ENCODE results near the gene SPSB2.
A peak's percentile ranks its signal among the peaks of the same experiment; 100 is the strongest.
"Not testable (repeated sequence)": the region's sequence is repeated elsewhere in the genome, so short reads cannot be mapped to it uniquely, and the experiment has no call there.

The SPSB2 gene

DNA sequence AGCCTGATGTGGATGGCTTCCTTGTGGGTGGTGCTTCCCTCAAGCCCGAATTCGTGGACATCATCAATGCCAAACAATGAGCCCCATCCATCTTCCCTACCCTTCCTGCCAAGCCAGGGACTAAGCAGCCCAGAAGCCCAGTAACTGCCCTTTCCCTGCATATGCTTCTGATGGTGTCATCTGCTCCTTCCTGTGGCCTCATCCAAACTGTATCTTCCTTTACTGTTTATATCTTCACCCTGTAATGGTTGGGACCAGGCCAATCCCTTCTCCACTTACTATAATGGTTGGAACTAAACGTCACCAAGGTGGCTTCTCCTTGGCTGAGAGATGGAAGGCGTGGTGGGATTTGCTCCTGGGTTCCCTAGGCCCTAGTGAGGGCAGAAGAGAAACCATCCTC lies 2.8 kb downstream of the SPSB2 start:
- DNase-seq (ENCODE audit: low read depth in 2 of 2) = not testable (repeated sequence)

DNA sequence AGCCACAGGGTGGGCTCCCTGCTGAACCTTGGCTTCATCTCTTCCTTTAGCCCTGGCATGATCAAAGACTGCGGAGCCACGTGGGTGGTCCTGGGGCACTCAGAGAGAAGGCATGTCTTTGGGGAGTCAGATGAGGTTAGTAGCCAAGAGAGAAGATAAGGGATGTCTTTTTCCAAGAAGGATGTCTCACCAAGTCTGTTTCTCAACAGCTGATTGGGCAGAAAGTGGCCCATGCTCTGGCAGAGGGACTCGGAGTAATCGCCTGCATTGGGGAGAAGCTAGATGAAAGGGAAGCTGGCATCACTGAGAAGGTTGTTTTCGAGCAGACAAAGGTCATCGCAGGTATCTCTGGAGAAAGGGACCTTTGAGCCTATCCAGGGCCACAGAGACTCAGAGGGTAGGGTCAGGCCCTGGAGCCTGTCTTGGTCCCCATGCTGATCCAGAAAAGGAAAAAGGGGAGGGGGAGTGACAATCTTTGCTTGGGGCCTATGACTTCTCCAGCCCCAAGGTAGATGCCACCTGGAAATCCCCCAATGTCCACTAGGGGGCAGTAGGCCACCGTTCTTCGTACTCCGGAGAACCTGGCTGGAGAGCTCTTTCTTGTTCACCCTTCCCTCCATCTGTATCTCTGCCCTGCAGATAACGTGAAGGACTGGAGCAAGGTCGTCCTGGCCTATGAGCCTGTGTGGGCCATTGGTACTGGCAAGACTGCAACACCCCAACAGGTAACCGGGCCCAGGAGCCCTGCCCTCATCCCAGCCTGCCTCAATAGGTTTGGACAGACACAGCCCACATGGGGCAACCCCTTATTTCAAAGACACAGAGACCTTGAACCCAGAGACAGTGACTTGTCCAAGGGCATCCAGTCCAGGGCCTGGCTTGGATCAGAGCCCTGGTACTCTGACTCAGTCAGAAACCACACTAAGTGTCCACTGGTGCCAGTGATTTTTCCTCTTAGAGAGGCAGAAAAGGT lies 3.8 kb downstream of the SPSB2 start:
- peak; percentile 69 to 86 for DNase-seq (ENCODE audit: low read depth in 2 of 2)

DNA sequence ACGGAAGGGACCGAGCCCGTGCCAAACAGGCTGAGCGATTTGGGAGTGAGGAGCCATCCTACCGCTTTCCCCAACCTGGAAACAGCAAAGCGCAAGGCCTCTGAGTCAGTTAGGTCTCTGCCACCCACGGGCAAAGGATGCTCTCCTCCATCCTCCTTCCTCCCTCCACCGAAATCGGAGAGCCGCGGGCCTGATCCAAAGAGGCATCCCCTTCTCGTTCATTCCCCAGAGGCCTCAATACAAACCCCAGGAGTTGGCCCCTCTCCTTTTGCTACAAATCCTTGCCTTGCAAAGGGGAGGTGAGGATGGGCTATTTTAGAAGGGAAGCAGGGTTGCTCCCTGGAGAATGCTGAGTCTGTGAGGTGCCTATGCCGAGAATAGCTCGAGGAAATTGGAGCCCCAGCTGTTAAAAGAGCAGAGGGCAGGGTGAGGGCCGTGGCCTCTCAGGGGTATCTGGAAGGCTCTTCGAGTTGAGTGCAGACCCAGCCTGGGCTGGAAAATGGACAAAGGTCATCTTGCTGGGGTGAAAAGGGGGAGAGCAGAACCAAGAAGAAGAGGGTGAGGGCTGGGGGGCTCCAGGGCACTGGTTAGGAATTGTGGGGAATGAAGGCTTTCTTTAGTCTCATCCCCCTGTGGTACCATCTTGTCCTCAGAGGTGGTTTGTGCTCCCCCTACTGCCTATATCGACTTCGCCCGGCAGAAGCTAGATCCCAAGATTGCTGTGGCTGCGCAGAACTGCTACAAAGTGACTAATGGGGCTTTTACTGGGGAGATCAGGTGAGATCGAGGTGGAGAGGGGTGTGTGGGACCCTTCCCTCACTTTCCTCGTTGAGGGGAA lies 4.7 kb downstream of the SPSB2 start:
- DNase-seq (ENCODE audit: low read depth in 2 of 2) = peak in 1 of 2 donors; percentile 33

DNA sequence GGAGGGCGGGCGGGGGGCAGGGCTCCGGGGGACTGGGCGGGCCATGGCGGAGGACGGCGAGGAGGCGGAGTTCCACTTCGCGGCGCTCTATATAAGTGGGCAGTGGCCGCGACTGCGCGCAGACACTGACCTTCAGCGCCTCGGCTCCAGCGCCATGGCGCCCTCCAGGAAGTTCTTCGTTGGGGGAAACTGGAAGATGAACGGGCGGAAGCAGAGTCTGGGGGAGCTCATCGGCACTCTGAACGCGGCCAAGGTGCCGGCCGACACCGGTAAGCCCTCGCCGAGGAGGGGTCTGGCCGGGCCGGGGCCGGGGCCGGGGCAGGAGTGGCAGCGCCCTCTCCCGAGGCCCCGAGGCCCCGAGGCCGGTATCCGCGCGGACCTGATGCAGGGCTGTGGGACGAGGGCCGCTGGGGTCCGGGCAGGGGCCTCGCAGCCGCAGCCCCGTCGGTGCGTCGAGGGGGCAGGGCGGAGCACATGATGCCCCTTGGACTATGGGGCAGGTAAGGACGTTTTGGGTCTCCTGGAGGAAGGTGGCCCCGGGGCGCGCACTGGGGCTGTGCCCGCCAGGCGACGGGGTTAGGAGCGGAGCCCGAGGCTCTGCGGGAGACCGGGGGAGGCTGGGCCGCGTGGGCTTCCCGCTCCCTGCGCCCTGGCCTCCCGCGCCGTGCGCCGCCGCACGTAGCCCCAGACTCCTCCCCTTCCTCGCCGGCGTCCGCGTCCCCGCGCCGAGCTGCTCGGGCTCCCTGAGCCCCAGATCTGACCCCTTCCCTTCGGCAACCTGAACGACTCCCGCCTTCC lies 5.5 kb downstream of the SPSB2 start, which contains the start of gene TPI1:
TPI1 (plus strand) TSS at position 119 of the 798 bp plus-strand sequence; CDS start at position 155, 36 bp downstream.
- peak; percentile 73 to 82 for DNase-seq (ENCODE audit: low read depth in 2 of 2)

DNA sequence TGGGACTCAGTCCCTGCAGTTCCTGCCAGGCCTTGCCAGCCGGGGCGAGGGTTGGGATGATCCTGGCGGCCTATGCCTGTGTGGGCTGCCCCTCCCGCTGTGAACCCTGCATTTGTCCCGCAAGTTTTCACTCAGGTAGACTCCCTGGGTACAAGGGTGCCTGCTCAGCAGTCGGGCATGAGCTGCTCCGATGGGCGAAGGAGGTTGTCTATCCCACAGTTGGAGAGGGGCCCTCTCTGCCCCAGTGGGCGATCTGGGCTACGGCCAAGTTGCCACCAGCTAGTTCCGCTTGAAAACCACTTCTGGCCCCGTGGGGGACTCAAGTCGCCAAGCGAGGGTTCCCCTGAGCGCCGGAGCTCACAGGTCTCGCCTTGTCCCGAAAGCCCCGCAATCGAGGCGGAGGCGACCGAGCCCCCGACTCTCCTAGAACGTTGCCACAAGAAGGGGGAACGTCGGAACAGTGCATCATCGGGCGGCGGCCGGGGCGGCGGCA lies 6.1 kb downstream of the SPSB2 start:
- no peak for DNase-seq (ENCODE audit: low read depth in 2 of 2)

DNA sequence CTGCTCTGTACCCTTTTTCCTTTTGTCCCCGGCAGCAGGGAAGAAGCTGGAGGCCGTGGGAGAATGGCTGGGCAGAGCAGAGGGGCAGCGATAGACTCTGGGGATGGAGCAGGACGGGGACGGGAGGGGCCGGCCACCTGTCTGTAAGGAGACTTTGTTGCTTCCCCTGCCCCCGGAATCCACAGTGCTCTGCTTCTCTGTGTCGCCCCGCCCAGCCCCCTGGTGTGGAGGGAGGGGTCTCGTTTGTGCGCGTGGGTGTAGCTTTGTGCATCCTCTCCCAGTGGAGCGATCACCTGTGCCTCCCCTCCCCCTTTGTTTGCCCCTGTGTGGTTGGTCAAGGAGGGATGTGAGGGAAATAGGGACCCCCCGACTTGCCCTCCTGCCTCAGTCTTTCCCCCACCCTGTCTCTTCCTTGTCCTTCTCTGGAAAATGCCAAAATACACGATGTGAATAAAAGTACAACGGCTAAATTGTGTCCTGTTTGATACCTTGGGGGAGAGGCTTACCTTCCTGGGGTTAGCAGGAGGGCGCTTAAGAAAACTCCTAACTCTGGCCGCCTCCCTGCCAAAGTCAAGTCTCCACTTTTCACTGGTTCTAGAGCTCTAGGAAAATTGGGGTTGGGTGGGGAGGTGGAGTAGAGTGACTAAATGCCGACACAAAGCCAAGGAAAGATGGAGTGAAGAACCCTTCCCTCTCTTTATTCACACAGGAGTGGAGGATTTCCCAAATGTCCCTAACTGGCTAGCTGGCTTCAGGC lies 6.8 kb downstream of the SPSB2 start:
- no peak for DNase-seq (ENCODE audit: low read depth in 2 of 2)

DNA sequence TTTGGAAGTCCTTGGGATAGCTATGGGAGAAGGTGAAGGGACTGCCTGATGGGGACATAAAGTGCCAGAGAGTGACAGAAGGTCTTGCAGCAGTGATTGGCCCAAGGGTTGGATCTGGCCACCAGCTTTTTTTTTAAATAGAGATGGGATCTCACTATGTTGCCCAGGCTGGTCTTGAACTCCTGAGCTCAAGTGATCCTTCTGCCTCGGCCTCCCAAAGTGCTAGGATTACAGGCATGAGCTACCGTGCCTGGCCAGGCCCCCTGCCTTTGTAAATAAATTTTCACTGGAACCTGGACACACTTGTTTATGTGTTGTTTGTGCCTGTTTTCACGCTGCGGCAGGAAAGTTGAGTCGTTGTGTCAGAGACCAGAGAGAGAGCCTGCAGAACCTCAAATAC lies 7.8 kb downstream of the SPSB2 start:
- not testable (repeated sequence) for DNase-seq (ENCODE audit: low read depth in 2 of 2)

DNA sequence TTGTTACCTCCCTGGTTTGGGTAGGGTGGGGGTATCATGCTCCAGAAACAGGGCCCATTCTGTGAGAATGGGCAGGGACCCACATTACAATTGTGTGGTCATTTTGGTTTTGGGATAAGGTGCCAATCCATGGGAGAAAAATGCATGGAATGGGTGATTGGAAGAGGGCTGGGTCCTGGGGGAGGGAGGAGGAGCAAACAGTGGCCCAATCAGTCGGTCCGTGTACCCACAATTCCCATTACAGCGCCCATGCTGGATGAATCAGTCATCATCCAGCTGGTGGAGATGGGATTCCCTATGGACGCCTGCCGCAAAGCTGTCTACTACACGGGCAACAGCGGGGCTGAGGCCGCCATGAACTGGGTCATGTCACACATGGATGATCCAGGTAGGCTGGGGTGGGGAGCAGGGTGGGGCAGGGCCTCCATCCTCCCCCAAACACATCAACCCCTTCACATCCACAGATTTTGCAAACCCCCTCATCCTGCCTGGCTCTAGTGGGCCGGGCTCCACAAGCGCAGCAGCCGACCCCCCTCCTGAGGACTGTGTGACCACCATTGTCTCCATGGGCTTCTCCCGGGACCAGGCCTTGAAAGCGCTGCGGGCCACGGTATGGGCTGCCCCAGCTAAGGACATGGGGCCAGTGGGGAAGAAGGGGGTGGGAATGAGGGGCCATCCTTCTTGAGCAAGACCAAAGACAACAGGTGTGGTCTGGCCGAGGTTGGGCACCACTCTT lies 9.3 kb downstream of the SPSB2 start:
- no peak for DNase-seq (ENCODE audit: low read depth in 2 of 2)

DNA sequence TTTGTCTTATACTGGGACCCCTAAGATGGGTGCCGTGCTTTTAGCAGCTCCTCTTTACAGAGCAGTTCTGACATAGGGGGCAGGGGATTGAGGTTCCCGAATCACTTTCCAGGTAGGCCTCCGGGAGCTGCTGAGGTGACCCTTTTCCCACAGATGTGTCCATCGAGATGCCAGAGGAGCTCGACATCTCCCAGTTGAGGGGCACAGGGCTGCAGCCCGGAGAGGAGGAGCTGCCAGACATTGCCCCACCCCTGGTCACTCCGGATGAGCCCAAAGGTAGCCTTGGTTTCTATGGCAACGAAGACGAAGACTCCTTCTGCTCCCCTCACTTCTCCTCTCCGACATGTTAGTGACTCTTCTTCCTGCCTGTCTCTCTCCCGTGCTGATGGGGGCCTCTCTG lies 10.1 kb downstream of the SPSB2 start:
- no peak for DNase-seq (ENCODE audit: low read depth in 2 of 2)

DNA sequence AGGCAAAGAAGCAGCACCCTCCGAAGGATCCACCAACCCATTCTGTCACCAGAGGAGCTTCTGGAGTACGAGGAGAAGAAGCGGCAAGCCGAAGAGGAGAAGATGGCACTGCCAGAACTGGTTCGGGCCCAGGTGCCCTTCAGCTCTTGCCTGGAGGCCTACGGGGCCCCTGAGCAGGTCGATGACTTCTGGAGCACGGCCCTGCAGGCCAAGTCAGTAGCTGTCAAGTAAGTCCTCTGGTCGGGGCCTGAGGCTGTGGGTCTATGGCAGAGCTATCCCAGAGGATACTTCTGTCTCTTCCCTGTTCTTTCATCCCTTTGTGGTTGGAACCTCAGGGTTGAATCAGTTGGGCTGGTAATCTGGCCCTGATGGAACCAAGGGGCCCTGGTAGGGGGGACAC lies 11.7 kb downstream of the SPSB2 start:
- no peak for DNase-seq (ENCODE audit: low read depth in 2 of 2)

DNA sequence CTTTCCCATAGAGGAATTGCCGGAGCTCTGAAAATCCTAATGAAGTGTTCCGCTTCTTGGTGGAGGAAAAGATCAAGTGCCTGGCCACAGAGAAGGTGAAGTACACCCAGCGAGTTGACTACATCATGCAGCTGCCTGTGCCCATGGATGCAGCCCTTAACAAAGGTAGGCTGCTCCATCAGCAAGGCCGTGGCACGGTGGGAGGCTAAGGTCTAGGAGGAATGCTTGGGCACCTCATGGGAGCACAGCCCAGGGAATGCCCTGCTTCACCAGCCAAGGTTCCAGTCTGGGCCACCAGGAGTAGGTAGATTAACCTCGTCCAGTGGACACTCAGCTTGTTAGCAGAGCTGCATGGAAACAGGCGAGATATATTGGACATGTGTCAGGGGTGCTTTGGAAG lies 12.2 kb downstream of the SPSB2 start:
- no peak for DNase-seq (ENCODE audit: low read depth in 2 of 2)

DNA sequence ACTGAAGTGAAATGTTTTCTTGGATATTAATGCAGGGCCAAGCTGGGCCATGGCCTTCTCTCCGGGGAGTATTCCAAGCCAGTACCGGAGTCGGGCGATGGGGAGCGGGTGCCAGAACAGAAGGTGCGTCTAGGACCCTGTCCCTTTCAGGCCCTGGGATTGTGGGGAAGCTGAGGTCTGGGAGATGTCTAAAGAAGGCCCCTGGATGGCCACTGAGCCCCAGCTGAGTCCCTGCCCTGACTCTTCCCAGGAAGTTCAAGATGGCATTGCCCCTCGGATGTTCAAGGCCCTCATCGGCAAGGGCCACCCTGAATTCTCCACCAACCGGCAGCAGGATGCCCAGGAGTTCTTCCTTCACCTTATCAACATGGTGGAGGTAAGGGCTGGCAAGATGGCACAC lies 13.0 kb downstream of the SPSB2 start:
- no peak for DNase-seq (ENCODE audit: low read depth in 2 of 2)

DNA sequence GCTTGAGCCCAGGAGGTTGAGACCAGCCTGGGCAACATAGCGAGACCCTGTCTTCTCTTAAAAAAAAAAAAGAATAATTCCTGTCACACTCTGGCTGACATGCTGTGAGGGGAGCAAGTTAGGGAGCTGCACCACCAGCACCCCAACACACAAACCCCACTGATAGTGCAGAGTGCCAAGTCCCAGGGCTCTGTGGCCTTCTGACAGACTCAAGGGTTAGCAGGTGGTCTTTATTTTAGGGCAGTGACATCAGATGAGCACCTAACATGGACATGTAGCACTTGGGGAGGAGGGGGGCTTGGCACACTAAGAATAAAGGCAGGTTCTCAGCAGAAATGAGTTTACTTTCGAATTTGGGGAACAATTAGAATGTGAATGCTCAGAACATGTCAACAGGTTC lies 14.3 kb downstream of the SPSB2 start:
- DNase-seq (ENCODE audit: low read depth in 2 of 2) = no peak

DNA sequence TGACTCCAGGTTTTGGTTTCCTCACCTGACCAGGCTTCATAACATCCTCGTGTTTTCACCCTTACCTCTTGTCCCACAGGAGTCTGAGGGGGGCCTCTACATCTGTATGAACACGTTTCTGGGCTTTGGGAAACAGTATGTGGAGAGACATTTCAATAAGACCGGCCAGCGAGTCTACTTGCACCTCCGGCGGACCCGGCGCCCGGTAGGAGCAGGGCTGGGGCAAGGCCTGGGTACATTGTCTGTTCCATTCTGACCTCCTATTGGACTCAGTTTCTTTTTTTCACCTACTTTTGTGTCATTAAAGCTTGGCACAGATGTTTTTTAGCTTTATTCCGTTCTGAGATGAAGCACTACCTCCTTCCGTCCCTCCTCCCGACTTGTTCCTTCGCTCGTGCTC lies 17.8 kb downstream of the SPSB2 start:
- DNase-seq (ENCODE audit: low read depth in 2 of 2) = no peak

DNA sequence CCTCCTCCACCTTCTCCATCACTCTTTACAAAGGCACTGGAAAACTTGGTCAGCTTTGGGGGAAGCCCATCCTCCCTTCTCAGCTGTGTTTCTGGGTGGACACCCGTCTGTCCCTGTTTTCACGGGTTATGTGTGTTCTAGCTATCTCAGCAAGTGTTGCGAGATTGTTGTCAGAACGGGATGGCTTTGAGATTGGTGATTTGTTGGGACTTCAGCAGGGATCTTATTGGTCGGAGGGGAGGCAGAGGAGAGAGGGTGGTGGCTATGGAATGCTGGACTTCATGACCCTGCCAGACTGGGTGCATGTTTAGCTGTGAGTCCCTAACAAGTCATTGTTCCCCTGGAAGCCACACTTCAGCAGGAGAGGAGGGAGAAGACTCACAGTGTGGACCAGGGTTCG lies 19.1 kb downstream of the SPSB2 start:
- DNase-seq (ENCODE audit: low read depth in 2 of 2) = no peak

DNA sequence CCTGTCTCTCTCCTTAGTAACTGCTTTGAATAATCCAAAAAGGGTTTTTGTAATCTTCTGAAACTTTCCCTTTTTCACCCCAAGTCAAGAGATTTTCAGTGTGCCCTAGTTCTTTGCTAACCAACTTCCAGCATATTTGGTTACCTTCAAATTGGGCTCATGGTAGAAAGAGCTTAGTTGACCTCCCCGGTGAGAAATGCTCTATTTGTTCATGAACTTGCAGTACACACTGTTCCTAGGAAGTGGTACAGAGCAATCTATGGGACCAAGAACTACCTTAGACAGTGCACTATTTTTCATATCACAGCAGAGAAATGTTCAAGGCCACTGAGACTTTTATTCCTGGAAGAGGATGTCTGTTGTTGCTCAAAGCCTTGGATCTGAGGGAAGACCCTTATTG lies 19.5 kb downstream of the SPSB2 start:
- DNase-seq (ENCODE audit: low read depth in 2 of 2) = no peak

DNA sequence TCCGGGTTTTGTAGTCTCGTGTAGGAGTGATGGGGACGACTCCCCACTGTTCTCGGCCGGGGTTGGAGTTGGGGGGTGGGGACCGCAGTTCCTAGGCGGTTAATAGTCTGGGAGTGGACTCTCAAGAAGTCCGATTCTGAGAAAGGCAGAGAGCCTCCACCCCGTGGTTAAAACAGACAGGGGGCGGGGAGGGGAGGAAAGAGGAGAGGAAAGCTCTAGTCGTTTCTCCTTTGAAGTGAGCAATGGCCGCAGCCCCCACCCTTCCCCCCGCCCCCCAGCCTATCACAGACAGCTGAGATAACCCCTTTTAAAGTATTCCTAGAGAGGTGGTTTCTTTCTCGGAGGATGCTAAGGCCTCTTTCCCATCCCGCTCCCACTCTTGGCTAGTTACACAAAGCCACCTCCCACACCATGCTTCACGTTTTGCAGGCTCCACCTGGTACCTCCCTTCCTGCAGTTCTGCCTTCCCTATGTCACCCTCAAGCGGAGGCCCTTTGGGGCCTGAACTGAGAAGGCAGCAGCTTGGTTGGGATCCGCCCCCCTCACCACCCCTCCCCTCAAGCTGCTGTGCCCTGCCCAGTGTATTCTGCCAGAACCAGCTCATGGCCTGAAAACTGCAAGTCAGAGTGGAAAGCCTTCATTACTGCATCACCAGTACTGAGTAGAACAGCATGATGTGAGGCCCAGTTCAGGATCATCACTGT lies 20.3 kb downstream of the SPSB2 start:
- peak; percentile 29 to 64 for DNase-seq (ENCODE audit: low read depth in 2 of 2)

DNA sequence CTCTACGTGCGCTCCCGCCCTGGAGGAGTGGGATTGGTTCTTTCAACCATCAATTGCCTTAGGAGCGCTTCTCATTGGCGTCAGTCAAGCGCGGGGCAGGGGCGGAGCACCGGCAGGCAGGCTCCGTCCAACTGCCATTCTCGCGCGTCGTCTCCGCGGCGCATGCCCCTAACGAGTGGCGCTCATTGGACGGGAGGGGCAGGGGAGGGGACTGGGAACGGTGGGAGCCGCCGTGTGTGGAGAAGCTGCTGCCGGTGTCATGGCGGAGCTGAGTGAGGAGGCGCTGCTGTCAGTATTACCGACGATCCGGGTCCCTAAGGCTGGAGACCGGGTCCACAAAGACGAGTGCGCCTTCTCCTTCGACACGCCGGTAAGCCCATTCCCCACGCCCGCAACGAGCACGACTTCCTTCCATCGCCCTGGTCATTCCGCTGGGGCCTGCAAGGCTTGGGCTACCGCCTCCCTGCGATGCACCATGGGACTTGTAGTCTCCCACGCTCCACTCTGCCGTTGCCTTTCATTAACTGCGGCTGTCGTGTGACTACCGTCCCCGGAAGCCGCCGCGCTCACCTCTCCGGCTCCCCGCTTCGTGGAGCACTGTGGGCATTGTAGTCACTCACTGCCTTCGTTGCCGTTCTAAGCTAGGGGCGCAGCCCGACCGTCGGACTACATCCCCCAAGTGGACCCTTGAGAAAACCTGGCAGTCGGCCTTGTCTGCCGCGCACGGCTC lies 21.0 kb downstream of the SPSB2 start, which contains the start of gene USP5:
USP5 (plus strand) TSS at position 230 of the 730 bp plus-strand sequence; CDS start at position 260, 30 bp downstream.
- peak; percentile 92 to 95 for DNase-seq (ENCODE audit: low read depth in 2 of 2)

Data from stimulated activated CD4-positive, alpha-beta T cell treated with anti-CD3 and anti-CD28 coated beads, Interleukin-1b, Interleukin-23, amount 100 ng/mL, for 4 hours (primary cell).